H1 (cell line): ENCODE data around the gene FOSL2. TPM values are rescaled to one million over a fixed set of nuclear protein-coding genes. Genes with fewer than 3 reads are reported as not detected.

Experiments used
- CTCF ChIA-PET: fragments of 300-600 bp; sonication (Branson Sonifier 250); formaldehyde crosslinking; loops from one replicate; lab custom pipeline; 2021; ENCODE audit not compliant: partially characterized antibody; lab: Charles Lee
- POLR2A ChIA-PET: fragments of 300-600 bp; sonication (Branson Sonifier 250); formaldehyde crosslinking; loops from one replicate; lab custom pipeline; 2021; ENCODE audit warnings: inconsistent platforms; ENCODE audit not compliant: partially characterized antibody; lab: Charles Lee
- DNase-seq, 2 experiments: peaks; one replicate each; pipeline versions ENCODE4 v3.0.0 to v3.0.0-alpha.2; 2010 to 2022; ENCODE audit warnings: low spot score in 2 of 2, low read depth in 1 of 2, mixed read lengths in 1 of 2
- FAIRE-seq: peaks from 2 replicates; lab custom pipeline; 2011; peaks lifted over from hg19 to GRCh38; lab: Jason Lieb, UNC
- H2AFZ ChIP-seq: 2 replicates; pipeline ENCODE4 v1.8.1; 2012; ENCODE audit warnings: low read length, inconsistent platforms
- H2AK5ac ChIP-seq: 2 replicates; pipeline ENCODE4 v1.6.1; 2013; ENCODE audit warnings: low read depth, low read length
- H2BK120ac ChIP-seq: replicated peaks from 2 replicates; pipeline ENCODE3; 2013; ENCODE audit warnings: low read depth, low read length, inconsistent platforms
- H2BK12ac ChIP-seq: 2 replicates; pipeline ENCODE4 v1.6.1; 2013; ENCODE audit warnings: low read depth, low read length
- H2BK15ac ChIP-seq: 2 replicates; pipeline ENCODE4 v1.6.1; 2013; ENCODE audit warnings: low read length
- H2BK20ac ChIP-seq: 2 replicates; pipeline ENCODE4 v1.6.1; 2013; ENCODE audit warnings: low read length
- H2BK5ac ChIP-seq: 2 replicates; pipeline ENCODE4 v1.6.1; 2013; ENCODE audit warnings: low read depth, low read length
- H3K14ac ChIP-seq: 2 replicates; pipeline ENCODE4 v1.6.1; 2013; ENCODE audit warnings: inconsistent platforms; ENCODE audit not compliant: insufficient read length
- H3K18ac ChIP-seq: 2 replicates; pipeline ENCODE4 v1.6.1; 2013; ENCODE audit warnings: low read length; ENCODE audit errors: extremely low read depth
- H3K23ac ChIP-seq: 2 replicates; pipeline ENCODE4 v1.6.1; 2013; ENCODE audit warnings: inconsistent platforms; ENCODE audit not compliant: insufficient read length
- H3K23me2 ChIP-seq: 2 replicates; pipeline ENCODE4 v1.6.1; 2013; ENCODE audit warnings: low read depth, low read length
- H3K27ac ChIP-seq: 2 replicates; pipeline ENCODE4 v1.6.1; 2011; ENCODE audit warnings: low read depth, low read length, inconsistent platforms
- H3K27me3 ChIP-seq, 4 experiments: replicated peaks in 1 of 4; 1 replicate in 1 of 4; 2 replicates in 3 of 4; pipeline versions ENCODE4 v1.6.1 to v1.8.1; 2011 to 2013; ENCODE audit warnings: low read length in 3 of 4, mild to moderate bottlenecking in 3 of 4, inconsistent platforms in 2 of 4, mixed read lengths in 2 of 4, moderate library complexity in 1 of 4; ENCODE audit not compliant: control insufficient read depth in 3 of 4, insufficient read depth in 3 of 4; ENCODE audit errors: extremely low read depth in 1 of 4
- H3K36me3 ChIP-seq, 4 experiments: 2 replicates each; pipeline versions ENCODE4 v1.6.1 to v1.8.1; 2011 to 2013; ENCODE audit warnings: mild to moderate bottlenecking in 4 of 4, low read length in 3 of 4, moderate library complexity in 2 of 4, control low read depth in 1 of 4, inconsistent platforms in 1 of 4; ENCODE audit not compliant: insufficient read depth in 4 of 4, control insufficient read depth in 2 of 4
- H3K4ac ChIP-seq: replicated peaks from 2 replicates; pipeline ENCODE3; 2013; ENCODE audit warnings: low read length, low read depth, mixed read lengths, inconsistent platforms; ENCODE audit not compliant: insufficient read length
- H3K4me1 ChIP-seq, 4 experiments: replicated peaks in 1 of 4; 1 replicate in 1 of 4; 2 replicates in 3 of 4; pipeline versions ENCODE4 v1.6.1 to v1.8.1; 2011 to 2013; ENCODE audit warnings: low read length in 3 of 4, inconsistent platforms in 2 of 4, mixed read lengths in 1 of 4; ENCODE audit not compliant: insufficient read depth in 4 of 4, control insufficient read depth in 3 of 4
- H3K4me2 ChIP-seq, 2 experiments: 2 replicates each; pipeline versions ENCODE4 v1.6.1 to v1.8.1; 2011 to 2013; ENCODE audit warnings: low read depth in 2 of 2, low read length in 2 of 2, control low read depth in 1 of 2, inconsistent platforms in 1 of 2, mild to moderate bottlenecking in 1 of 2; ENCODE audit not compliant: insufficient read depth in 1 of 2
- H3K4me3 ChIP-seq, 4 experiments: fragments of 200-600, 300-600 bp in 1 of 4; sonication (generic), shearing (Covaris generic), sonication (Bioruptor Twin) in 1 of 4; 2 replicates each; pipeline versions ENCODE4 v1.5.1 to v1.8.1; 2011 to 2016; ENCODE audit warnings: low read length in 4 of 4, low read depth in 3 of 4, control low read depth in 2 of 4, inconsistent platforms in 2 of 4, mild to moderate bottlenecking in 2 of 4, mixed read lengths in 1 of 4, moderate library complexity in 1 of 4; ENCODE audit not compliant: insufficient read depth in 2 of 4; ENCODE audit errors: extremely low read depth in 1 of 4
- H3K56ac ChIP-seq: replicated peaks from 2 replicates; pipeline ENCODE3; 2013; ENCODE audit warnings: low read depth, mild to moderate bottlenecking, mixed read lengths, low read length, inconsistent platforms; ENCODE audit not compliant: insufficient read length
- H3K79me1 ChIP-seq: 2 replicates; pipeline ENCODE4 v1.6.1; 2013; ENCODE audit warnings: low read depth, low read length, control low read depth
- H3K79me2 ChIP-seq, 2 experiments: 2 replicates each; pipeline versions ENCODE4 v1.6.1 to v1.8.1; 2012 to 2013; ENCODE audit warnings: low read length in 2 of 2, mild to moderate bottlenecking in 2 of 2, inconsistent platforms in 1 of 2; ENCODE audit not compliant: insufficient read depth in 2 of 2, control insufficient read depth in 1 of 2
- H3K9ac ChIP-seq, 4 experiments: replicated peaks in 1 of 4; 1 replicate in 1 of 4; 2 replicates in 3 of 4; pipeline versions ENCODE4 v1.6.1 to v1.8.1; 2011 to 2013; ENCODE audit warnings: low read depth in 3 of 4, low read length in 3 of 4, control low read depth in 2 of 4, mild to moderate bottlenecking in 2 of 4, moderate library complexity in 2 of 4, inconsistent platforms in 1 of 4; ENCODE audit errors: extremely low read depth in 1 of 4
- H3K9me3 ChIP-seq, 2 experiments: 2 replicates each; pipeline versions ENCODE4 v1.6.1 to v1.8.1; 2012 to 2013; ENCODE audit warnings: mild to moderate bottlenecking in 2 of 2, moderate library complexity in 2 of 2, control low read depth in 1 of 2, inconsistent platforms in 1 of 2, low read depth in 1 of 2, low read length in 1 of 2, mixed read lengths in 1 of 2; ENCODE audit not compliant: insufficient read depth in 2 of 2
- H4K20me1 ChIP-seq, 2 experiments: replicated peaks in 1 of 2; 2 replicates each; pipeline versions ENCODE3 to v1.8.1; 2011 to 2013; ENCODE audit warnings: inconsistent platforms in 2 of 2, low read length in 2 of 2, mild to moderate bottlenecking in 1 of 2; ENCODE audit not compliant: insufficient read depth in 2 of 2, control insufficient read depth in 1 of 2
- H4K5ac ChIP-seq: 2 replicates; pipeline ENCODE4 v1.6.1; 2013; ENCODE audit warnings: low read length, low read depth, mixed read lengths, inconsistent platforms; ENCODE audit not compliant: insufficient read length
- H4K8ac ChIP-seq: 2 replicates; pipeline ENCODE4 v1.8.0; 2013; ENCODE audit warnings: mild to moderate bottlenecking, moderate library complexity, low read length, inconsistent platforms; ENCODE audit not compliant: insufficient read depth; ENCODE audit errors: extremely low read depth
- H4K91ac ChIP-seq: replicated peaks from 2 replicates; pipeline ENCODE3; 2013; ENCODE audit warnings: low read length, mixed read lengths, inconsistent platforms; ENCODE audit not compliant: insufficient read length
- CTCF ChIP-seq, 3 experiments: IDR thresholded peaks; 1 replicate in 2 of 3; 2 replicates in 1 of 3; pipeline versions ENCODE4 v1.5.1 to v1.6.1; 2011; ENCODE audit warnings: low read length in 3 of 3, mild to moderate bottlenecking in 3 of 3, inconsistent platforms in 2 of 3, low read depth in 1 of 3, moderate library complexity in 1 of 3; ENCODE audit not compliant: insufficient read depth in 1 of 3; ENCODE audit errors: control extremely low read depth in 1 of 3
- EGR1 ChIP-seq: IDR thresholded peaks from 2 replicates; pipeline ENCODE4 v1.6.1; 2011; ENCODE audit warnings: low read depth, low read length, borderline replicate concordance
- FOSL1 ChIP-seq: IDR thresholded peaks from 2 replicates; pipeline ENCODE4 v1.6.1; 2011; ENCODE audit warnings: mild to moderate bottlenecking, low read depth, low read length, moderate library complexity; ENCODE audit not compliant: insufficient read depth
- KDM4A ChIP-seq: IDR thresholded peaks from one replicate; pipeline ENCODE4 v1.7.1; 2012; ENCODE audit warnings: low read depth, mild to moderate bottlenecking, moderate library complexity, low read length, inconsistent platforms; ENCODE audit not compliant: severe bottlenecking
- MAFK ChIP-seq: IDR thresholded peaks from 2 replicates; pipeline ENCODE4 v1.6.1; 2012; ENCODE audit warnings: low read depth, mild to moderate bottlenecking, improper control_type of control experiment, low read length
- SIN3A ChIP-seq, 2 experiments: IDR thresholded peaks in 1 of 2; conservative IDR thresholded peaks in 1 of 2; 2 replicates each; pipeline ENCODE4 v1.6.1; 2011 to 2012; ENCODE audit warnings: low read length in 2 of 2, improper control_type of control experiment in 1 of 2, low read depth in 1 of 2, mild to moderate bottlenecking in 1 of 2
- SUZ12 ChIP-seq: fragments of 200-600 bp; sonication (generic); IDR thresholded peaks from 2 replicates; pipeline ENCODE4 v1.6.1; 2012; ENCODE audit warnings: mild to moderate bottlenecking, inconsistent platforms, low read length, moderate library complexity, mixed read lengths
- WGBS, 2 experiments: shearing (Covaris generic) in 1 of 2; methylation state at CpG; one replicate each; pipeline versions ENCODE4 v1.1.6 to v1.1.7; 2013 to 2015; ENCODE audit warnings: low lambda C conversion rate in 2 of 2, mixed read lengths in 2 of 2, inconsistent platforms in 1 of 2, low coverage in 1 of 2, missing lambda C conversion rate in 1 of 2; ENCODE audit not compliant: insufficient replicate concordance in 2 of 2, insufficient coverage in 1 of 2, insufficient read length in 1 of 2; ENCODE audit errors: extremely low coverage in 1 of 2, missing lambda C conversion rate in 1 of 2; 5-methylcytosine and 5-hydroxymethylcytosine counted together
- polyA plus RNA-seq, 7 experiments: library from polyadenylated mRNA; depleted of rRNA in 3 of 7; stranded (reverse) in 5 of 7; unstranded in 2 of 7; fragments of >200 nt in 5 of 7; fragments of 200-250 nt in 2 of 7; gene quantifications; 1 replicate in 5 of 7; 2 replicates in 1 of 7; 4 replicates in 1 of 7; pipeline versions ENCODE4 v1.2.1 to v1.2.3, GENCODE V29; 2011 to 2013; ENCODE audit warnings: missing spikeins in 2 of 7, mixed read lengths in 2 of 7
- total RNA-seq: library from RNA; stranded (reverse); fragmentation: NEBNext Ultra II Directional; extraction: Animal tissue kit (Norgen Biotek cat#: 25700); gene quantifications from 2 replicates; pipeline ENCODE4 v1.2.1, GENCODE V29; 2021

Gene FOSL2
- total and polyA plus RNA-seq, 2 of the 8 experiments (the other 6 are each of a cell fraction or from before 2014, with no cell fraction given): 1.5 to 4.5 TPM

GRCh38 chr2:28393114-28393836, 617 bp downstream of the FOSL2 start:
- FAIRE-seq (no peak), DNase-seq (peak in 1 of 2 experiments; percentile 63)
- H3K4me3 ChIP-seq: peak overlapping the region; percentile 51 to 94 (median 69)
- no peak overlapping the region for H3K14ac ChIP-seq
- H3K56ac ChIP-seq: peak overlapping the region; percentile 40
- H4K8ac ChIP-seq: peak overlapping the region; percentile 73
- H3K4me1 ChIP-seq: peaks cover 9 to 19% (median 12%) of the 10 kb centered on the region in 4 experiments
- no peaks in the 10 kb centered on the region for H3K9me3 ChIP-seq
- H3K23ac ChIP-seq: no peak overlapping the region
- no peak overlapping the region for H2BK20ac ChIP-seq
- no peak overlapping the region for H2BK15ac ChIP-seq
- H3K4me2 ChIP-seq: peak overlapping the region; percentile 72 to 81
- H3K79me2 ChIP-seq: no peaks in the 10 kb centered on the region
- H3K27ac ChIP-seq: no peak overlapping the region
- H4K5ac ChIP-seq: no peak overlapping the region
- H3K18ac ChIP-seq: peak overlapping the region; percentile 32
- 0% methylated on average over 51 of the region's 81 CpGs; no CpG with 5 or more reads in 1 of the 2 experiments for WGBS, 2 experiments
- H3K4ac ChIP-seq: no peak overlapping the region
- H3K9ac ChIP-seq: peak overlapping the region in 3 of 4 experiments; percentile 20 to 50 (median 35); a peak in 4 of 7 replicates
- H3K27me3 ChIP-seq: peaks cover 18 to 50% (median 39%) of the 10 kb centered on the region in 4 experiments
- H2BK12ac ChIP-seq: no peak overlapping the region
- H2AFZ ChIP-seq: no peak overlapping the region
- ChIA-PET CTCF (interaction anchor here (0.8 kb wide), 2 partner anchors 25 to 586 kb away, joined by 3 read pairs; no protein-coding TSS in a partner anchor), POLR2A (interaction anchor here (0.7 to 4.2 kb wide), 9 partner anchors 9 to 657 kb away, joined by 3 to 17 read pairs (median 3); no protein-coding TSS in a partner anchor)
- no peak overlapping the region for H2BK5ac ChIP-seq
- no peaks in the 10 kb centered on the region for H3K36me3 ChIP-seq
- no peak overlapping the region for H4K91ac ChIP-seq
- no peaks in the 10 kb centered on the region for H3K79me1 ChIP-seq
- peaks cover 26% of the 10 kb centered on the region for H3K23me2 ChIP-seq
- no peak overlapping the region for H2AK5ac ChIP-seq
- H2BK120ac ChIP-seq: no peak overlapping the region
- peaks cover 2 to 8% of the 10 kb centered on the region in 2 experiments for H4K20me1 ChIP-seq
- 0 out of 4 replicates have a peak, but pooled peaks of 1 of the 2 experiments have one; percentile 77 for TF ChIP-seq SIN3A (conservative IDR thresholded peaks at IDR 0.05 in 1 of 2, IDR thresholded peaks at IDR 0.05 in 1 of 2; ENCODE audit: low read depth in 1 of 2, low read length in 2 of 2)
- TF ChIP-seq SUZ12: peak; percentile 19; the same call in 1 of the 2 replicates
- TF ChIP-seq EGR1: peak; percentile 57; the same call in 1 of the 2 replicates
- no peak for TF ChIP-seq FOSL1
- peak; percentile 80 for TF ChIP-seq KDM4A
- TF ChIP-seq MAFK: no peak
- 0 out of 4 replicates have a peak, but pooled peaks of 1 of the 3 experiments have one; percentile 2 for TF ChIP-seq CTCF (IDR thresholded peaks at IDR 0.05; ENCODE audit: control extremely low read depth in 1 of 3, insufficient read depth in 1 of 3, low read depth in 1 of 3, low read length in 3 of 3)
